Motor neuron (in vitro differentiated cells): ENCODE results near the gene CD300H. TPM values are rescaled to one million over a fixed set of nuclear protein-coding genes. Genes with fewer than 3 reads are reported as not detected.

Experiments used
- ATAC-seq, 8 experiments: fragments of 200-7000 bp; cut with Tn5 transposase; replicated peaks in 6 of 8; 2 replicates each; pipeline ENCODE4 v1.8.0; 2021; ENCODE audit warnings: mild to moderate bottlenecking in 8 of 8, moderate library complexity in 8 of 8
- H3K27ac ChIP-seq, 2 donors: fragments of 250-450 bp; sonication (Bioruptor Pico); 2 replicates each; pipeline ENCODE4 v1.9.0; 2021; ENCODE audit warnings: antibody characterized with exemption in 2 of 2, mild to moderate bottlenecking in 2 of 2, moderate library complexity in 1 of 2
- H3K4me1 ChIP-seq, 2 donors: fragments of 250-450 bp; sonication (Bioruptor Pico); replicated peaks in 1 of 2; 2 replicates each; pipeline ENCODE4 v1.6.1; 2021; ENCODE audit warnings: antibody characterized with exemption in 2 of 2, mild to moderate bottlenecking in 2 of 2, moderate library complexity in 1 of 2
- H3K4me3 ChIP-seq, 5 donors: fragments of 250-450 bp; sonication (Bioruptor Pico); 2 replicates each; pipeline ENCODE4 v1.9.0; 2021; ENCODE audit warnings: antibody characterized with exemption in 5 of 5, mild to moderate bottlenecking in 5 of 5, moderate library complexity in 4 of 5
- WGBS, 10 experiments: fragments of 450-650 bp; shearing (Covaris generic); methylation state at CpG; one replicate each; pipeline ENCODE4 v1.0.0; 2022; 5-methylcytosine and 5-hydroxymethylcytosine counted together
- in situ Hi-C, 9 experiments: fragments of 400-800 bp; cut with MboI; loops; one replicate each; pipeline ENCODE4 v1.15.0; 2021; ENCODE audit warnings: low sequenced_read_pairs in 9 of 9, low pct_unique_long_range_greater_than_20kb in 2 of 9; ENCODE audit not compliant: unreplicated experiment in 9 of 9
- total RNA-seq, 8 experiments: library from RNA; unstranded; fragments of 300-600 nt; gene quantifications; 2 replicates each; pipeline versions ENCODE4 v1.2.3 to v1.2.4, GENCODE V29; 2022

The CD300H gene
- total RNA-seq, 8 experiments from 2014 or later: not detected

DNA sequence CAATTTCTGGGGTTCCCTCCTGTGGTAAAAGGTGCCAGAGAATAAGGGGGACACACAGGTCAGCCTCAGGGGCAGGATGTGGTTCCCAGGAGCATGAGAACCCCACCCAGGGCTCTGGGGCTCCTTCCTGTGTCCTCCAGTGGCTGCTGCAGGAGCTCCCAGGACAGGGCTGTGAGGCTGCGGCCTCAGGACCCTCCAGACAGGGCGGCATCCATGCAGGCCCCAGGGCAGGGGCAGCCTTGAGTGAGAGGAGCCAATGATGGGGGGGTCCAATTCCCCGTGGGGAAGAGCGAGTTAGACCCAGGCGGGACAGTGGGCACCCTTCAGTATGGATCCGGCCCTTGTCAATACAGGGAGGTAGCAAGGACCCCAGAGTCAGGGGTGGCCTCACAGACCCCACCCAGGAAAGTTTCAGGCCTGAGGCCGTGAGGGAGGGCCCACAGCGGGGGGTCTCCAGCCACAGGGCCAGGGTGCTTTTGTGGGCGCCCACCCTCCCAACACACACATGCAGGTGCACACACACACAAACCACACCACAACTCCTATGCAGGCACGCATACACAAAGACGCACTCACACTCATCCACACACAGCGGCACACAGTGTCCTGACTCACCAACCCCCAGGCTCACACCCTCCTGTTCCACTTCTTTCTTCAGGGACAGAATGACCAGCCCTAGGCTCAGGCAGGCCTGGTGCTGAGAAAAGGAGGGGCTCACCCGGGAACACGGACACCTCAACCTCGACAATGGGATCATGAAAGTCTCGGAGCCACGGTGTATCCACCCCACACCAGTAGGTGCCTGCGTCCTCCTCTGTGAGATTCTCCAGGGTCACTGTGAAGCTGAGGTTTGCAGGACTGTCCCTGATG lies 23.2 kb downstream of the CD300H start:
- H3K27ac ChIP-seq: peak overlapping the region in 1 of 2 donors; percentile 47
- 9 to 94% (median 78%) methylated on average over 1 to 6 of the region's 18 CpGs; no CpG with 5 or more reads in 4 of the 10 experiments for WGBS, 10 experiments
- peak in 6 of 8 experiments; percentile 9 to 36 (median 29) for ATAC-seq
- in situ Hi-C loops: no loop called here
- H3K4me1 ChIP-seq: peaks cover 8 to 20% of the 10 kb centered on the region in 2 donors
- no peak overlapping the region for H3K4me3 ChIP-seq

DNA sequence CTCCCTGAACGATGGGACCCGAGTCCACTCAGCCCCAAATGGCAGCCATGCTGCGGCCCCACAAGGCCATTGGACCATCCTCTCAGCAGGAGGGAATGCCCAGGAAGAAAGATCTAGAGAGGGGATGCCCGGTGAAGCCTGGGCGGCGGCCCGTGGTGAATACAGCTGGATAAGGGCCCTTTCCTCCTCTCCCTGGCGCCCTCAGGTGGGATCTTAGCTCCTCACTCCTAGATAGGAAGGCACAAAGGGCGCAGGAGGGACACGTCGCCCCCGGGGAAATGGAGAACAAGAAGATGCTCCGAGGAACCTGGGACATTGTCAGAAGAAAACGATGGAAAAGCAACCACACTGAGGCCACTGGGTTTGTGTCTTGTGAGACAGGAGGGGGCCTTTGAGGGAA lies 23.9 kb downstream of the CD300H start:
- no peak for ATAC-seq
- in situ Hi-C loops: no loop called here
- 0 to 79% (median 56%) methylated on average over 2 to 7 of the region's 14 CpGs; no CpG with 5 or more reads in 6 of the 10 experiments for WGBS, 10 experiments
- H3K4me1 ChIP-seq: peaks cover 8 to 20% of the 10 kb centered on the region in 2 donors
- no peak overlapping the region for H3K27ac ChIP-seq
- H3K4me3 ChIP-seq: no peak overlapping the region

GRCh38 chr17:74542727-74543383 lies 24.5 kb downstream of the CD300H start:
- ATAC-seq: no peak
- H3K4me1 ChIP-seq: peaks cover 8 to 20% of the 10 kb centered on the region in 2 donors
- no peak overlapping the region for H3K27ac ChIP-seq
- in situ Hi-C loops: no loop called here
- H3K4me3 ChIP-seq: no peak overlapping the region
- WGBS, 10 experiments: 42 to 88% (median 65%) methylated on average over 4 to 8 of the region's 17 CpGs; no CpG with 5 or more reads in 5 of the 10 experiments

DNA sequence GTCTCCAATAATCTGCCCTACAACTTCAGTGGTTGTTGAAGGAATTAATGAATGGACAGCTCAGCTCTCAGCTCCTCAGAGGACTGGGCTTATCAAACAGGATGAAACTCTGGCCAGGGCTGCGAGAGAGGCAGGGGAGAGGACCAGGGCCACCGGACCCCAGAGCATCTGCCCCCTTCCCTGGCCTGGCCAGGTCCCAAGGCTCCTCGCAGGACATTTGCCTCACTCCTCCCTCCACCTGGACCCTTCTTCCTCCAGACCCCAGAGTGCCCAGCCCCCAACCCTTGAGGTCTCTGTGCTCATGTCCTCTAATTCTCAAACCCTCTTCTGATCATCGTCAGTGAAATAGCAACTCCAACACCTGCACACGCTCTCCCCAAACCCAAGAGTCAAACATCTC lies 25.1 kb downstream of the CD300H start:
- no peak overlapping the region for H3K27ac ChIP-seq
- no peak overlapping the region for H3K4me3 ChIP-seq
- no peak for ATAC-seq
- peaks cover 8 to 20% of the 10 kb centered on the region in 2 donors for H3K4me1 ChIP-seq
- 60 to 93% (median 80%) methylated on average over 1 to 4 of the region's 5 CpGs; no CpG with 5 or more reads in 6 of the 10 experiments for WGBS, 10 experiments
- in situ Hi-C loops: no loop called here

GRCh38 chr17:74541176-74542111 lies 25.9 kb downstream of the CD300H start:
- WGBS, 10 experiments: 0 to 76% (median 43%) methylated on average over 1 to 9 of the region's 23 CpGs; no CpG with 5 or more reads in 3 of the 10 experiments
- Histone ChIP-seq H3K4me3 (no peak overlapping the region), H3K27ac (no peak overlapping the region), H3K4me1 (peaks cover 8 to 20% of the 10 kb centered on the region in 2 donors)
- in situ Hi-C loops: no loop called here
- no peak for ATAC-seq

DNA sequence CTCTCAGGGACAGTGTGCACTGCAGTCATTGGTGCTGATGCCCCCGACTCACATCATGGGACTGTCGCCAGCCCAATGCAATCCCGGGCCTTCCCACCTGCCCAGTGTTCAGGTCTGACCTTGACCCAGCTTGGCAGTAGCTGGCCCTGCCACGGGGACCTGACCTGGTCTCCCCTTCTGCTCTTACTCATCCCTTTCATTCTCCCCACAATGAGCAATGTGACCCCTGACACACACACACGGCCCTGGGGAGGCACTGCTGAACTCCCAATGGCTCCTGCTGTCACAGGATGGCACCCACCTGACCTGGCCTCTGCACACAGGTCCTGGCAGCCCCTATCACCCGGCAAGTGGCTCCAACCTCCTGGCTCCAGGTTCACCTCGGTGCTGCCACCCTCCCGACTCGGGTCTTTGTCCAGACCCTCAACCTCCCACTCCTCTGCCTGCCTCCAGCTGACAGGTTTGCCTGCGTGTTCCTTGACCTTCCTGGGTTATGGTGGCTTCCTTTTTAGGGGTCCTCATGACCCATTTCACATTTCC lies 28.0 kb downstream of the CD300H start:
- Histone ChIP-seq H3K4me1 (peaks cover 0 to 7% of the 10 kb centered on the region in 2 donors), H3K27ac (no peak overlapping the region), H3K4me3 (no peak overlapping the region)
- ATAC-seq: no peak
- WGBS, 10 experiments: 40 to 87% (median 63%) methylated on average over 2 to 3 of the region's 10 CpGs; no CpG with 5 or more reads in 6 of the 10 experiments
- in situ Hi-C loops: no loop called here

DNA sequence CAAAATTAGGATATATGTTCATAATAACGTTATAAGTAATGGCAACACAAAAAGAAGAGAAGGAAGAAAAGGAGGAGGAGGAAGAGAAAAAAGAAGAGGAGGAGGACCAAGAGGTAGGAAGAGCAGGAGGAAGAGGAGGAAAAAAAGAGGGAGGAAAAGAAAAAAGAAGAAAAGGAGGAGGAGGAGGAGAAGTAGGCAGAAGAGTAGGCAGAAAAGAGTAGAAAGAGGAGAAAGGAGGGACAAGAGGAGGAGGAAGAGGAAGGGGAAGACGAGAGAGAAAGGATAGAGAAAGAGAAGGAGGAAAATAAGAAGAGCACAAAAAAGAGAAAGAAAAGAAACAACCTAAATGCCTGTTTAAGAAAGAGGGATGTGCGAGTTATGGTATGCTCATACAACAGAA lies 30.4 kb downstream of the CD300H start:
- no peaks in the 10 kb centered on the region for H3K4me1 ChIP-seq
- no peak overlapping the region for H3K27ac ChIP-seq
- in situ Hi-C loops: no loop called here
- no peak overlapping the region for H3K4me3 ChIP-seq
- no peak for ATAC-seq
- WGBS, 10 experiments: 26 to 100% (median 56%) methylated on average over 1 to 3 of the region's 3 CpGs

DNA sequence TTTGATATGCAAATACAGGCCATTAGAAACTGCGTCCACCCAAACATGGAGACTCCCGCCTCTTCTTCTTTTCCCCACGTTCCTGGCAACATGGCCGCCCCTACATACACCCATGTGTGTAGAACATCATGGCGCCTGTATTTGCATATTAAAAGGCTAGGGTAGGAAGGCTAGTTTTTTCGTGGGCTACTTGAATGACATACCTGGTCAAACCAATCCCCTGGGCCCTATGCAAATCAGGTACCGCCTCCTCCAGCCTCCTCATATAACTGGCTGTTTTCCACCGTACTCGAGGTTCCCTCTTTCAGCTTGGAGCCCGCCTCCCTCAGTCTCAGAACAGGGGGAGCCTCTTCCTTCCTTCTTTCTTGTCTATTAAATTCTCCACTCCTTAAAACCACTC lies 35.2 kb downstream of the CD300H start:
- 17 to 65% (median 40%) methylated on average over 1 to 8 of the region's 10 CpGs; no CpG with 5 or more reads in 2 of the 10 experiments for WGBS, 10 experiments
- in situ Hi-C loops: no loop called here
- no peak overlapping the region for H3K4me3 ChIP-seq
- H3K27ac ChIP-seq: no peak overlapping the region
- H3K4me1 ChIP-seq: no peaks in the 10 kb centered on the region
- ATAC-seq: peak in 4 of 8 experiments; percentile 19 to 81 (median 74)

GRCh38 chr17:74531231-74531761 lies 36.0 kb downstream of the CD300H start, which contains the start of gene CD300LB:
Gene CD300LB, minus strand, starts transcription at chr17:74531475. Its CDS starts 125 bp downstream, at chr17:74531350.
- WGBS, 10 experiments: 84 to 92% methylated on average over 2 to 5 of the region's 10 CpGs; no CpG with 5 or more reads in 8 of the 10 experiments
- H3K4me3 ChIP-seq: no peak within 1 kb of the TSS
- no peak within 1 kb of the TSS for H3K27ac ChIP-seq
- in situ Hi-C loops: no loop called here
- ATAC-seq: no peak
- H3K4me1 ChIP-seq: no peaks in the 10 kb centered on the region

DNA sequence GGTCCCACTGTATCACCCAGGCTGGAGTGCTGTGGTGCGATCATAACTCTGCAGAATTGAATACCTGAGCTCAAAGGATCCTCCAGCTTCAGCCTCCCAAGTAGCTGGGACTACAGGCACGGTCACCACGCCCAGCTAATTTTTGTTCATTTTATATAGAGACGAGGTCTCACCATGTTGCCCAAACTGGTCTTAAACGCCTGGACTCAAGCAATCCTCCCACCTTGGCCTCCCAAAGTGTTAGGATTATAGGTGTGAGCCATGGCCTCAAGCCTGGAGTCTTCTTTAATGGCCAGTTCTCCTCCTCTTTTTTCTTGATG lies 36.5 kb downstream of the CD300H start:
- 8 to 94% (median 61%) methylated on average over 1 to 4 of the region's 5 CpGs; no CpG with 5 or more reads in 5 of the 10 experiments for WGBS, 10 experiments
- in situ Hi-C loops: no loop called here
- no peak overlapping the region for H3K27ac ChIP-seq
- no peak overlapping the region for H3K4me3 ChIP-seq
- no peak for ATAC-seq
- no peaks in the 10 kb centered on the region for H3K4me1 ChIP-seq

GRCh38 chr17:74529243-74529642 lies 38.1 kb downstream of the CD300H start:
- 40 to 83% (median 77%) methylated on average over 1 to 5 of the region's 5 CpGs; no CpG with 5 or more reads in 4 of the 10 experiments for WGBS, 10 experiments
- in situ Hi-C loops: no loop called here
- Histone ChIP-seq H3K27ac (no peak overlapping the region), H3K4me1 (no peaks in the 10 kb centered on the region), H3K4me3 (no peak overlapping the region)
- ATAC-seq: no peak

GRCh38 chr17:74528491-74529199 lies 38.7 kb downstream of the CD300H start:
- Histone ChIP-seq H3K4me3 (no peak overlapping the region), H3K4me1 (no peaks in the 10 kb centered on the region), H3K27ac (no peak overlapping the region)
- in situ Hi-C loops: no loop called here
- ATAC-seq: peak in 1 of 8 experiments; percentile 15
- 0 to 93% (median 75%) methylated on average over 1 to 6 of the region's 8 CpGs for WGBS, 10 experiments
